ENCODE results near the gene ARHGAP21. TPM values are rescaled to one million over a fixed set of nuclear protein-coding genes. Genes with fewer than 3 reads are reported as not detected.

Gene ARHGAP21
- total and polyA plus RNA-seq, 2 donors (not counting 1 experiment from before 2014, with no cell fraction given): 5.3 to 25.5 TPM

GRCh38 chr10:24721229-24722106 lies 2.2 kb downstream of the ARHGAP21 start:
- 49% methylated on average over 33 of the region's 35 CpGs for WGBS (ENCODE audit: insufficient coverage)
- Mint-ChIP-seq H3K27me3 (no peaks in the 10 kb centered on the region), H3K27ac (peak overlapping the region; percentile 56), H3K4me3 (peak overlapping the region; percentile 94), H3K9me3 (ENCODE audit: insufficient read depth) (no peaks in the 10 kb centered on the region), H3K4me1 (peaks cover 28% of the 10 kb centered on the region)
- no peak for ATAC-seq (ENCODE audit: low read depth)
- Histone ChIP-seq H2AFZ (ENCODE audit: insufficient read depth, low read depth, low read length, poor library complexity, severe bottlenecking) (peak overlapping the region; percentile 83), H3K9me3 (ENCODE audit: control extremely low read depth in 1 of 3, control insufficient read depth in 2 of 3, insufficient read depth in 1 of 3, low read length in 2 of 3) (no peaks in the 10 kb centered on the region), H3K36me3 (replicated peaks in 1 of 2; ENCODE audit: control extremely low read depth in 1 of 2, control insufficient read depth in 1 of 2, extremely low read depth in 1 of 2, insufficient read depth in 2 of 2, low read length in 1 of 2) (no peaks in the 10 kb centered on the region), H3K4me3 (ENCODE audit: control extremely low read depth in 1 of 5, extremely low read depth in 1 of 5, insufficient read depth in 1 of 5, low read depth in 2 of 5, low read length in 4 of 5) (peak overlapping the region in 1 of 5 experiments; percentile 60), H3K27me3 (replicated peaks in 1 of 4; ENCODE audit: control extremely low read depth in 1 of 4, control insufficient read depth in 3 of 4, insufficient read depth in 4 of 4, low read length in 3 of 4) (peaks cover 0 to 10% (median 0%) of the 10 kb centered on the region in 4 experiments), H3K27ac (ENCODE audit: low read length in 2 of 2) (no peak overlapping the region), H3K4me1 (ENCODE audit: control insufficient read depth in 2 of 2, insufficient read depth in 2 of 2, low read length in 2 of 2) (peaks cover 18 to 27% of the 10 kb centered on the region in 2 donors), H3K9ac (ENCODE audit: low read length) (peak overlapping the region; percentile 74), H4K20me1 (ENCODE audit: control insufficient read depth, insufficient read depth, low read length, poor library complexity, severe bottlenecking) (no peaks in the 10 kb centered on the region), H3K4me2 (replicated peaks; ENCODE audit: low read depth, low read length, poor library complexity, severe bottlenecking) (peak overlapping the region; percentile 37), H3K79me2 (ENCODE audit: control insufficient read depth, insufficient read depth, low read length) (peaks cover 7% of the 10 kb centered on the region)
- intact Hi-C loops (cut with micrococcal nuclease): loop anchor here (10.0 kb wide), 2 partner anchors 363 to 1287 kb away; partner anchors contain the start of gene OTUD1
- ChIA-PET POLR2A (no interaction called here), CTCF (no interaction called here)
- no peak for TF ChIP-seq EZH2 (IDR thresholded peaks at IDR 0.05; ENCODE audit: borderline replicate concordance, insufficient read depth, low read depth, low read length, poor library complexity, severe bottlenecking)
- TF ChIP-seq CTCF (IDR thresholded peaks at IDR 0.05): no peak
- DNase-seq: peak; percentile 20

- peaks cover 27% of the 10 kb centered on the region for H3K4me1 Mint-ChIP-seq
- intact Hi-C loops (cut with micrococcal nuclease): loop anchor here (10.0 kb wide), 2 partner anchors 365 to 1285 kb away; partner anchors contain the start of gene OTUD1
- no peaks in the 10 kb centered on the region for H3K9me3 Mint-ChIP-seq (ENCODE audit: insufficient read depth)
- Histone ChIP-seq H3K4me2 (replicated peaks; ENCODE audit: low read depth, low read length, poor library complexity, severe bottlenecking) (no peak overlapping the region), H4K20me1 (ENCODE audit: control insufficient read depth, insufficient read depth, low read length, poor library complexity, severe bottlenecking) (no peaks in the 10 kb centered on the region), H3K27me3 (replicated peaks in 1 of 4; ENCODE audit: control extremely low read depth in 1 of 4, control insufficient read depth in 3 of 4, insufficient read depth in 4 of 4, low read length in 3 of 4) (peaks cover 0 to 10% (median 0%) of the 10 kb centered on the region in 4 experiments), H3K79me2 (ENCODE audit: control insufficient read depth, insufficient read depth, low read length) (peaks cover 11% of the 10 kb centered on the region), H3K27ac (ENCODE audit: low read length in 2 of 2) (no peak overlapping the region), H3K4me1 (ENCODE audit: control insufficient read depth in 2 of 2, insufficient read depth in 2 of 2, low read length in 2 of 2) (peaks cover 18 to 25% of the 10 kb centered on the region in 2 donors), H3K9me3 (ENCODE audit: control extremely low read depth in 1 of 3, control insufficient read depth in 2 of 3, insufficient read depth in 1 of 3, low read length in 2 of 3) (no peaks in the 10 kb centered on the region), H3K9ac (ENCODE audit: low read length) (no peak overlapping the region), H3K4me3 (ENCODE audit: control extremely low read depth in 1 of 5, extremely low read depth in 1 of 5, insufficient read depth in 1 of 5, low read depth in 2 of 5, low read length in 4 of 5) (no peak overlapping the region), H3K36me3 (replicated peaks in 1 of 2; ENCODE audit: control extremely low read depth in 1 of 2, control insufficient read depth in 1 of 2, extremely low read depth in 1 of 2, insufficient read depth in 2 of 2, low read length in 1 of 2) (no peaks in the 10 kb centered on the region), H2AFZ (ENCODE audit: insufficient read depth, low read depth, low read length, poor library complexity, severe bottlenecking) (no peak overlapping the region)
- no peak for DNase-seq
- ATAC-seq (ENCODE audit: low read depth): no peak
- no peaks in the 10 kb centered on the region for H3K27me3 Mint-ChIP-seq
- H3K4me3 Mint-ChIP-seq: no peak overlapping the region
- no peak overlapping the region for H3K27ac Mint-ChIP-seq
- TF ChIP-seq CTCF (IDR thresholded peaks at IDR 0.05) (no peak), EZH2 (IDR thresholded peaks at IDR 0.05; ENCODE audit: borderline replicate concordance, insufficient read depth, low read depth, low read length, poor library complexity, severe bottlenecking) (no peak)
- CTCF ChIA-PET: no interaction called here
- POLR2A ChIA-PET: no interaction called here
- no CpG with 5 or more reads among the region's 2 CpGs for WGBS (ENCODE audit: insufficient coverage)
These were observed 3.6 kb downstream of the ARHGAP21 start for GRCh38 chr10:24720096-24720495.

All from B cell (primary cell).